HepG2 (cell line): Measurements from ENCODE around the gene TOMM6. TPM values are rescaled to one million over a fixed set of nuclear protein-coding genes. Genes with fewer than 3 reads are reported as not detected.

Source experiments
- CCDC6 ChIP-seq: sonication (generic); formaldehyde crosslinking; IDR thresholded peaks from 2 replicates; pipeline ENCODE4 v1.8.1; 2022; ENCODE audit warnings: mild to moderate bottlenecking, missing genetic modification reagents, moderate library complexity
- CEBPG ChIP-seq: IDR thresholded peaks from 2 replicates; pipeline ENCODE4 v1.6.1; 2016
- CENPT ChIP-seq: sonication (generic); formaldehyde crosslinking; IDR thresholded peaks from 2 replicates; pipeline ENCODE4 v1.8.0; 2022; ENCODE audit warnings: low read depth, mild to moderate bottlenecking, moderate library complexity, missing genetic modification reagents
- DBP ChIP-seq: sonication (generic); formaldehyde crosslinking; IDR thresholded peaks from 2 replicates; pipeline ENCODE4 v1.4.0; 2020; ENCODE audit warnings: missing genetic modification reagents; ENCODE audit errors: not compliant biosample characterization
- GFI1 ChIP-seq: sonication (generic); formaldehyde crosslinking; IDR thresholded peaks from 2 replicates; pipeline ENCODE4 v1.5.0; 2020; ENCODE audit warnings: missing genetic modification reagents, mild to moderate bottlenecking, borderline replicate concordance
- HMGXB3 ChIP-seq: sonication (generic); formaldehyde crosslinking; IDR thresholded peaks from 2 replicates; pipeline ENCODE4 v1.4.0; 2020; ENCODE audit warnings: missing genetic modification reagents, borderline replicate concordance
- MEIS1 ChIP-seq: sonication (generic); formaldehyde crosslinking; IDR thresholded peaks from 2 replicates; pipeline ENCODE4 v1.9.0; 2021; ENCODE audit warnings: mild to moderate bottlenecking, missing genetic modification reagents, moderate library complexity, borderline replicate concordance
- NR2C2 ChIP-seq: sonication (generic); formaldehyde crosslinking; IDR thresholded peaks from 2 replicates; pipeline ENCODE4 v1.4.0; 2020; ENCODE audit warnings: missing genetic modification reagents, mild to moderate bottlenecking, moderate library complexity, borderline replicate concordance
- RFXANK ChIP-seq: IDR thresholded peaks from 2 replicates; pipeline ENCODE4 v1.6.1; 2016
- SIN3A ChIP-seq: IDR thresholded peaks from 2 replicates; pipeline ENCODE4 v1.6.1; 2011; ENCODE audit warnings: low read depth, mild to moderate bottlenecking, control low read depth, low read length, borderline replicate concordance
- SP2 ChIP-seq: sonication (generic); formaldehyde crosslinking; IDR thresholded peaks from 2 replicates; pipeline ENCODE4 v1.5.1; 2020; ENCODE audit warnings: mild to moderate bottlenecking, missing genetic modification reagents
- TFDP2 ChIP-seq: sonication (generic); formaldehyde crosslinking; IDR thresholded peaks from 2 replicates; pipeline ENCODE4 v1.4.0; 2020; ENCODE audit warnings: missing genetic modification reagents
- ZFP37 ChIP-seq: sonication (generic); formaldehyde crosslinking; IDR thresholded peaks from 2 replicates; pipeline ENCODE4 v1.4.0; 2020; ENCODE audit warnings: missing genetic modification reagents, borderline replicate concordance
- ZNF10 ChIP-seq: sonication (generic); formaldehyde crosslinking; IDR thresholded peaks from 2 replicates; pipeline ENCODE4 v1.4.0; 2020; ENCODE audit warnings: mild to moderate bottlenecking, low read depth, missing genetic modification reagents, borderline replicate concordance
- ZNF124 ChIP-seq: sonication (generic); formaldehyde crosslinking; IDR thresholded peaks from 2 replicates; pipeline ENCODE4 v1.4.0; 2020; ENCODE audit warnings: missing genetic modification reagents
- ZNF709 ChIP-seq: sonication (generic); formaldehyde crosslinking; IDR thresholded peaks from 2 replicates; pipeline ENCODE4 v1.5.0; 2020; ENCODE audit warnings: mild to moderate bottlenecking, missing genetic modification reagents
- ZNF792 ChIP-seq: IDR thresholded peaks from 2 replicates; pipeline ENCODE4 v1.6.1; 2016
- ZZZ3 ChIP-seq: sonication (generic); formaldehyde crosslinking; IDR thresholded peaks from 2 replicates; pipeline ENCODE4 v1.4.0; 2020; ENCODE audit warnings: missing genetic modification reagents, mild to moderate bottlenecking, borderline replicate concordance
- polyA plus RNA-seq, 8 experiments: library from polyadenylated mRNA; depleted of rRNA in 3 of 8; stranded (reverse) in 7 of 8; unstranded in 1 of 8; fragments of >200 nt; fragmentation: Illumina TruSeq in 4 of 8; extraction: Trizol in 4 of 8; gene quantifications; 2 replicates each; pipeline versions ENCODE4 v1.2.1 to v1.2.3, GENCODE V29; 2011 to 2016; ENCODE audit warnings: low read depth in 4 of 8, missing spikeins in 1 of 8, mixed read lengths in 1 of 8; ENCODE audit not compliant: insufficient read depth in 1 of 8
- total RNA-seq, 5 experiments: library from RNA; depleted of rRNA; stranded (reverse); fragments of >200 nt; fragmentation: Illumina TruSeq; extraction: Trizol; gene quantifications; 2 replicates each; pipeline ENCODE4 v1.2.3, GENCODE V29; 2016; ENCODE audit warnings: low read depth in 1 of 5
- TF ChIP-seq, protein P1 (sequence below): sonication (generic); formaldehyde crosslinking; IDR thresholded peaks from 2 replicates; pipeline ENCODE4 v1.4.0; 2020; ENCODE audit warnings: missing genetic modification reagents
- TF ChIP-seq, protein P2 (sequence below): sonication (generic); formaldehyde crosslinking; conservative IDR thresholded peaks from 2 replicates; pipeline ENCODE4 v1.8.0; 2022; ENCODE audit warnings: low read depth, missing genetic modification reagents

Gene TOMM6
- total and polyA plus RNA-seq, 2 of the 13 experiments (the other 11 are each of a cell fraction or from before 2014, with no cell fraction given) = 320 to 321 TPM

DNA sequence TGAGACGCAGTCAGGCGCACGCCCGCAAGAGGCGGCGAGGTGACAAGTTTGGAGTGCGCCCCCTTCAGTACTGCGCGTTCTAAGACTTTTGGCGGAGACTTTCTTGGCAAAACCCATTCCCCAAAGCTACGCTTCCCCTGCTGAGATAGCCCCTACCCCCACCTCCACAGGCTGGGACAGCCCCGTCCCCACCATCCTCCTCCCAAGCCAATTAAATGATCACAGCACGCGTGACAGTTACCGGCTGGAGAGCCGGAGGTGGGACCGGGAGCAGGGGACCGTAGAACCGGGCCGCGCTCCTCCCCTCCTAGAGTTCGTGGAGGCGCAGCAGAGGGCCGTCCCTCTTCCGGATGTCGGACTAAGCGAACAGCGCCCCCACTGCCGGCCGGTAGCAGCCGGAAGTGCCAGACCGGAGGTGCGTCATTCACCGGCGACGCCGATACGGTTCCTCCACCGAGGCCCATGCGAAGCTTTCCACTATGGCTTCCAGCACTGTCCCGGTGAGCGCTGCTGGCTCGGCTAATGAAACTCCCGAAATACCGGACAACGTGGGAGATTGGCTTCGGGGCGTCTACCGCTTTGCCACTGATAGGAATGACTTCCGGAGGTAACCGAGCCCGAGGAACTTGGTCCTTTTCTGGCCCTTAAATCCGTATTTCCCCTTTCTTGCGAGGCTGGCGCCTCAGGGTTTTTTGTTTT, at the start of gene TOMM6 (continued):
- peak; percentile 41; the same call in 1 of the 2 replicates for TF ChIP-seq ZZZ3 (CRISPR knock-in tag)
- peak; percentile 84 for TF ChIP-seq ZNF124 (CRISPR knock-in tag)
- peak; percentile 86; the same call in 1 of the 2 replicates for TF ChIP-seq HMGXB3 (CRISPR knock-in tag)
- peak; percentile 37; the same call in 1 of the 2 replicates for TF ChIP-seq CEBPG (CRISPR knock-in tag)
- peak; percentile 71; the same call in 1 of the 2 replicates for TF ChIP-seq CCDC6 (CRISPR knock-in tag)
- peak; percentile 76 for TF ChIP-seq SP2
- peak; percentile 59; the same call in 1 of the 2 replicates for TF ChIP-seq MEIS1 (CRISPR knock-in tag)
- TF ChIP-seq, protein P1, sequence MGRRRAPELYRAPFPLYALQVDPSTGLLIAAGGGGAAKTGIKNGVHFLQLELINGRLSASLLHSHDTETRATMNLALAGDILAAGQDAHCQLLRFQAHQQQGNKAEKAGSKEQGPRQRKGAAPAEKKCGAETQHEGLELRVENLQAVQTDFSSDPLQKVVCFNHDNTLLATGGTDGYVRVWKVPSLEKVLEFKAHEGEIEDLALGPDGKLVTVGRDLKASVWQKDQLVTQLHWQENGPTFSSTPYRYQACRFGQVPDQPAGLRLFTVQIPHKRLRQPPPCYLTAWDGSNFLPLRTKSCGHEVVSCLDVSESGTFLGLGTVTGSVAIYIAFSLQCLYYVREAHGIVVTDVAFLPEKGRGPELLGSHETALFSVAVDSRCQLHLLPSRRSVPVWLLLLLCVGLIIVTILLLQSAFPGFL = no peak
- peak; percentile 93 for TF ChIP-seq NR2C2 (CRISPR knock-in tag)
- TF ChIP-seq TFDP2 (CRISPR knock-in tag) = peak; percentile 76
- peak; percentile 89 for TF ChIP-seq ZNF792 (CRISPR knock-in tag)
- TF ChIP-seq ZFP37 (CRISPR knock-in tag) = 0 out of 2 replicates have a peak, but pooled peaks have one; percentile 28
- TF ChIP-seq RFXANK (CRISPR knock-in tag) = peak; percentile 39; the same call in 1 of the 2 replicates
- TF ChIP-seq, protein P2, sequence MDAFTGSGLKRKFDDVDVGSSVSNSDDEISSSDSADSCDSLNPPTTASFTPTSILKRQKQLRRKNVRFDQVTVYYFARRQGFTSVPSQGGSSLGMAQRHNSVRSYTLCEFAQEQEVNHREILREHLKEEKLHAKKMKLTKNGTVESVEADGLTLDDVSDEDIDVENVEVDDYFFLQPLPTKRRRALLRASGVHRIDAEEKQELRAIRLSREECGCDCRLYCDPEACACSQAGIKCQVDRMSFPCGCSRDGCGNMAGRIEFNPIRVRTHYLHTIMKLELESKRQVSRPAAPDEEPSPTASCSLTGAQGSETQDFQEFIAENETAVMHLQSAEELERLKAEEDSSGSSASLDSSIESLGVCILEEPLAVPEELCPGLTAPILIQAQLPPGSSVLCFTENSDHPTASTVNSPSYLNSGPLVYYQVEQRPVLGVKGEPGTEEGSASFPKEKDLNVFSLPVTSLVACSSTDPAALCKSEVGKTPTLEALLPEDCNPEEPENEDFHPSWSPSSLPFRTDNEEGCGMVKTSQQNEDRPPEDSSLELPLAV (CRISPR knock-in tag) = no peak
- TF ChIP-seq SIN3A = peak; percentile 96
- no peak for TF ChIP-seq GFI1 (CRISPR knock-in tag)
- 0 out of 2 replicates have a peak, but pooled peaks have one; percentile 2 for TF ChIP-seq ZNF10 (CRISPR knock-in tag)
- peak; percentile 74 for TF ChIP-seq DBP
- peak; percentile 42; the same call in 1 of the 2 replicates for TF ChIP-seq ZNF709 (CRISPR knock-in tag)
- peak; percentile 72; the same call in 1 of the 2 replicates for TF ChIP-seq CENPT (CRISPR knock-in tag)
